ENCODE results near the gene MPHOSPH9.
A peak's percentile ranks its signal among the peaks of the same experiment; 100 is the strongest.

The MPHOSPH9 gene

DNA sequence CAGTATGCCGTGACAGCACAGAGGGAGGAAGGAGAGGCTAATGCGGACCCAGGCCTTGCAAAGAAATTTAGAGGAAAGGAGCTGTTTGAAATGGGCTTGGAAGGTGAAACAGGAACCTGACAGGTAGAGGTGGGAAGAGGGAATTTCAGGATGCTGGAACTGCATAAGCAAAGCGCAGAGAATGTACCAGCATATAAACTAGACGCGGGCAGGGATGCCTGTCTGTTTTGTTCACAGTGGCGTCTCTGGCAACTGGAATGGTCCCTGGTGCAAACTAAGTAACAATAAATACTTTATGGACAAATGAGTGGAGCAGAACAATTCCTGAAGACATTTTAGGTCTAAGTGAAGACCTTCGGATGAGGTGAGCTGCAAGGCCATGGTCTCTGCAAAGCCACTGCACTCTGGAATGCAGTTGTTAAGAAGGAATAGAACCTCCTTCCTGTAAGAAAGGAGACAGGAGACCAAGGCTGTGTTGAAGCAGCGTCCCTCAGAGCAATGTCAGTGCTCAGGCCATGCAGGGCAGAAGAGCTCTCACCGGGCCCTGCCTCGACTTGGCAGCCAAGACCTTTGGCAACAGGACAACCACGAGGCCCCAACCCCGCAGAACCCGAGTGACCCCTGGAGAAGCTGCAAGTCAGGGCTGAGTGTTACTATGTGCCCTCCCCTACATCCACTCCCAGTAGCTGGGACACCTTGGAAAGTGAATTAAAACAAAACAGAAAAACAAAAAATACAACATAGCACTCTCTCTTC lies 124.8 kb downstream of the MPHOSPH9 start:
- Histone ChIP-seq H3K4me2 (peak overlapping the region; percentile 90), H3K27ac (peak overlapping the region; percentile 86), H3K27me3 (peaks cover 23% of the 10 kb centered on the region), H3K9ac (peak overlapping the region; percentile 73), H3K9me3 (no peaks in the 10 kb centered on the region), H3K36me3 (peaks cover 55% of the 10 kb centered on the region), H4K20me1 (peaks cover 14% of the 10 kb centered on the region; the same call in 1 of the 2 replicates), H3K4me3 (0 out of 2 replicates have a peak overlapping the region, but pooled peaks have one; percentile 38), H3K4me1 (peaks cover 94% of the 10 kb centered on the region)
- no peak for TF ChIP-seq Cebpa-rat (IDR thresholded peaks at IDR 0.05)

DNA sequence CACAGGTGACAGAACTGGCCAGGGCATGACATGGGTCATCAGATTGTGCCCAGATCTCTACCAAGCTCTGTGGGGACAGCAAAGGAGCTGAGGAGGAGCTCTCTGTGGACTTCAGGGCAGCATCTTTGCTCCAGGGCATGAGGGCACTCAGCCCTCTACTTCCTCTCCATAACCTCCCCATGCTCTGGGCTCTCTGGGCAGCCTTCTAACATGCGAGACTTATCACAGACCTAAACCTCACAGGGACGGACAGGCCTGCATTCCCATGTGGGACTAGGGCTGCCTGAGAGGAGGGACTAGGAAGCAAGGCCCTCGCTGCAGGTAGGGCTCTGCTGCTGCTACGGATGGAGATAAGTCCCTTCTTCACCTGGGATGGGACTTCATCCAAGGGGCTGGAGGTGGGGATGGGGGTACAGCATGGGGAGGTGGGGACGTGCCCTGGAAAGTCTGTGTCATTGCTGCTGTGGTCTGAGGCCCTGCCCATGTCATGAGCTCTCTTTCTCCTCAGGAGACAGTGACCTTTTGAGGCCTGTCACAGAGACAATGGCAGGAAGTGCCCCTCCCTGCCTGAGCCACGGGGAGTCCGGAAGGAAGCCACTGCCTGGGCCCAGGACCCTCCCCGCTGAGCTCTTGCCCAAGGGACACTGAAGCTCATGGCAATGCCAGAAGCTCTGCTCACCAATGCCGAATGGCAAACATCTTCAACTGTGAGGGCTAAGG lies 126.1 kb downstream of the MPHOSPH9 start:
- Histone ChIP-seq H4K20me1 (peaks cover 9% of the 10 kb centered on the region; the same call in 1 of the 2 replicates), H3K9me3 (no peaks in the 10 kb centered on the region), H3K4me2 (peak overlapping the region; percentile 90), H3K4me1 (peaks cover 94% of the 10 kb centered on the region), H3K4me3 (peak overlapping the region; percentile 38; the same call in 1 of the 2 replicates), H3K27me3 (peaks cover 19% of the 10 kb centered on the region), H3K27ac (peak overlapping the region; percentile 86), H3K9ac (peak overlapping the region; percentile 73), H3K36me3 (peaks cover 57% of the 10 kb centered on the region)
- no peak for TF ChIP-seq Cebpa-rat (IDR thresholded peaks at IDR 0.05)

DNA sequence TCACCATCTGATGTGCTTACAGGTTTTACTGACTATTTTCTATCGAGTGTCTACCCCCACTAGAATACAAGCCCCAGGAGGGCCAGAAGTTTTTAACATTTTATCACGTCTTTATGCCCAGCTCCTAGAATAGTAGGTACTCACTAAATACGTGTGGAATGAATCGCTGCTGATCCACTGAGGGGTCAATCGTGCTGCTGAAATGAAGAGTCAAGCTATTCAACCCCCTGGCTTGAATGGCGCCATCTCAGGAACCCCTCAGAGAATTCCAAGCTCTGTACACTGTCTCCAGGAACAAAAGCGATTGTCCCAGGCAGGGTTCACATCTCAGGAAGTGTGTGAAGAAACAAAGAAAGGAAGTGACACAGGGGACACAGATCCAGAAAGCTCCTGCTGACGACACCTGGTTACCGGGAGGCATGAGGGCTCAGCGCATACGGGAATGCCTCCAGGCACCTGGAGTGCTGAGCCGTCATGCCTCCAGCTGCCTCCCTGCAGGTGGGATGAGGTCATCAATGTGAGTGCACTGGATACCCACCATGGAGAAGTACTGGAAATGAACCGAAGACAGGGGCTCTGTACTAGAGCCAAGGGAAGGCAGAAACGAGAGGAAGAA lies 127.6 kb downstream of the MPHOSPH9 start:
- peak overlapping the region; percentile 86 for H3K27ac ChIP-seq
- H3K4me3 ChIP-seq, result no peak overlapping the region
- H3K36me3 ChIP-seq, result peaks cover 51% of the 10 kb centered on the region
- peak overlapping the region; percentile 16; the same call in 1 of the 2 replicates for H3K9ac ChIP-seq
- H3K27me3 ChIP-seq, result peaks cover 4% of the 10 kb centered on the region; the same call in 1 of the 2 replicates
- peaks cover 94% of the 10 kb centered on the region for H3K4me1 ChIP-seq
- no peaks in the 10 kb centered on the region for H3K9me3 ChIP-seq
- no peak for TF ChIP-seq Cebpa-rat (IDR thresholded peaks at IDR 0.05)
- peak overlapping the region; percentile 90 for H3K4me2 ChIP-seq
- peaks cover 6% of the 10 kb centered on the region; the same call in 1 of the 2 replicates for H4K20me1 ChIP-seq

DNA sequence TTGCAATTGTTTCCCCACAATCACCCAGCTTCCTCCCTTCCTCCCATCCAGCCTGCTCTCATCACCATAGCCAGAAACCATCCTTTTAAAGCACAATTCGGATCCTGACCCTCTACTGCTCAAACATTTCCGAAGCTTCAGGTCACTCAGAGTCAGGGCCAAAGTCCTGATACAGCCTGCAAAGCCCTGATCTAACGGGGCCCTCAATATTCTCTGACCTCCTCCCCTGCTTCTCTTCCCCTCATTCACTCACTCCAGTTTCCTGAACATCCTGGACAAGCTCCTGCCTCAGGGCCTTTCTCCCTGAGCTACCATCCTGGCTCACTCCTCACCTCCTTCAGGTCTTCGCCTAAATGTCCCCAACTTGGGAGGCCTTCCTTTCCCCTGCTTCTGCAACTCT lies 128.1 kb downstream of the MPHOSPH9 start:
- no peak for TF ChIP-seq Cebpa-rat (IDR thresholded peaks at IDR 0.05)
- Histone ChIP-seq H3K4me3 (no peak overlapping the region), H3K27ac (peak overlapping the region; percentile 86; the same call in 1 of the 2 replicates), H3K9me3 (no peaks in the 10 kb centered on the region), H3K9ac (no peak overlapping the region), H4K20me1 (peaks cover 11% of the 10 kb centered on the region; the same call in 1 of the 2 replicates), H3K4me1 (peaks cover 94% of the 10 kb centered on the region), H3K36me3 (peaks cover 46% of the 10 kb centered on the region), H3K4me2 (no peak overlapping the region), H3K27me3 (no peaks in the 10 kb centered on the region)
